A549 (cell line): ENCODE results near the gene PPP1R9B.

Source experiments
- ESRRA ChIP-seq: fragments of 150-350 bp; IDR thresholded peaks from 2 replicates; pipeline ENCODE4 v1.6.1; 2014; ENCODE audit warnings: mild to moderate bottlenecking, low read length, borderline replicate concordance
- FOSL2 ChIP-seq, 2 experiments: fragments of 450-650 bp in 1 of 2; fragments of >200 bp in 1 of 2; sonication (Bioruptor Twin) in 1 of 2; formaldehyde crosslinking; IDR thresholded peaks; 2 replicates each; pipeline versions ENCODE4 v1.5.0 to v1.6.1; 2016 to 2020; ENCODE audit warnings: mild to moderate bottlenecking in 1 of 2, moderate library complexity in 1 of 2
- MAZ ChIP-seq: fragments of 150-350 bp; IDR thresholded peaks from 2 replicates; pipeline ENCODE4 v1.6.1; 2014; ENCODE audit warnings: antibody characterized with exemption, low read depth, low read length, borderline replicate concordance
- NFE2L2 ChIP-seq: fragments of 150-350 bp; conservative IDR thresholded peaks from 2 replicates; pipeline ENCODE4 v1.6.1; 2014; ENCODE audit warnings: low read length
- PHF8 ChIP-seq: fragments of 200-600 bp; sonication (generic); IDR thresholded peaks from 2 replicates; pipeline ENCODE4 v1.6.1; 2016; ENCODE audit warnings: low read depth, mild to moderate bottlenecking, antibody characterized with exemption, moderate library complexity, borderline replicate concordance
- POLR2A ChIP-seq: IDR thresholded peaks from 2 replicates; pipeline ENCODE4 v1.6.1; 2012; ENCODE audit warnings: mild to moderate bottlenecking, low read length
- RAD21 ChIP-seq, 2 experiments: fragments of >200 bp in 1 of 2; sonication (Bioruptor Twin) in 1 of 2; formaldehyde crosslinking in 1 of 2; IDR thresholded peaks in 1 of 2; conservative IDR thresholded peaks in 1 of 2; 2 replicates in 1 of 2; 3 replicates in 1 of 2; pipeline ENCODE4 v1.6.1; 2012 to 2018; ENCODE audit warnings: inconsistent platforms in 1 of 2
- RFX5 ChIP-seq: fragments of 450-650 bp; IDR thresholded peaks from 2 replicates; pipeline ENCODE4 v1.7.1; 2014; ENCODE audit warnings: antibody characterized with exemption, mild to moderate bottlenecking, moderate library complexity
- TFCP2L1 ChIP-seq: fragments of 250-450 bp; sonication (Bioruptor Pico); IDR thresholded peaks from 2 replicates; pipeline ENCODE4 v1.5.0; 2021; ENCODE audit warnings: mild to moderate bottlenecking
- TF ChIP-seq, protein P1 (sequence below): fragments of >200 bp; sonication (Bioruptor Twin); formaldehyde crosslinking; IDR thresholded peaks from 3 replicates; pipeline ENCODE4 v1.5.1; 2016
- TF ChIP-seq, protein P2 (sequence below): fragments of 450-650 bp; IDR thresholded peaks from 2 replicates; pipeline ENCODE4 v1.6.1; 2014; ENCODE audit warnings: antibody characterized with exemption
- TF ChIP-seq, protein P3 (sequence below): fragments of 200-600 bp; sonication (generic); IDR thresholded peaks from 2 replicates; pipeline ENCODE4 v1.6.1; 2016; ENCODE audit warnings: antibody characterized with exemption, mild to moderate bottlenecking, moderate library complexity

DNA sequence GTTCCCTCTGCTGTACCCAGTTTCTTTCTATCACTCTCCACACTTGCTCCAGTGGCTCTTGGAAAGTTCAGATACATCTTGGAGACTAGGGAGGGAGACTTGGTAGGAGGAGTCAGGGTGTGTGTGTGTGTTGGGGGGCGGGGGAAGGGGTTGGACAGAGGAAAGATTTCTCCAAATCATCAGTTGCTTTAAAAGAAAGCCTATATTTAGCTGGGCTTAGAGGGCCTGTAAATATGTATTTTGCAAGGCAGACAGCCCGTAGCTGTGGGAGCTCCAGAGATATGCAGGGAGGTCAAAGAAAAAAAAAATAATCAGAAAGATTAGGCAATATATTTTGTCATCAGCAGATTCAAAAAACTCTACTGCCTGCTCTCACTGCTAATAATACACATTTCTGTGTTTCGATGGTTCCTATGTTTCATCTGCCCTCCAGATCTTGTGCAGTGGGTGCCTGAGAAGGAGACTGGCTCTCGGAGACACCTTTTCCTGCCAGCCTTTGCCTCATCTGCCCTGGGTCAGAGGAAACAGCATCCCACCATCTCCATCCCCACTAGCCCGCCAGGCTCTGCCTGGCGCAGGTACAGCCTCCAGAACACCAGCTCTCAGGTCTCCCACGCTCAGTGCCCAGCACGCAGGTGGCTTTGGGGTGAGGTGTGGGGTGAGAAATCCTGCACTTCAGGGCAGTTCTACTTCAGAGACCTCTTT, 4.8 kb upstream of the PPP1R9B start:
- no peak for TF ChIP-seq POLR2A
- TF ChIP-seq PHF8 = no peak
- TF ChIP-seq, protein P1, sequence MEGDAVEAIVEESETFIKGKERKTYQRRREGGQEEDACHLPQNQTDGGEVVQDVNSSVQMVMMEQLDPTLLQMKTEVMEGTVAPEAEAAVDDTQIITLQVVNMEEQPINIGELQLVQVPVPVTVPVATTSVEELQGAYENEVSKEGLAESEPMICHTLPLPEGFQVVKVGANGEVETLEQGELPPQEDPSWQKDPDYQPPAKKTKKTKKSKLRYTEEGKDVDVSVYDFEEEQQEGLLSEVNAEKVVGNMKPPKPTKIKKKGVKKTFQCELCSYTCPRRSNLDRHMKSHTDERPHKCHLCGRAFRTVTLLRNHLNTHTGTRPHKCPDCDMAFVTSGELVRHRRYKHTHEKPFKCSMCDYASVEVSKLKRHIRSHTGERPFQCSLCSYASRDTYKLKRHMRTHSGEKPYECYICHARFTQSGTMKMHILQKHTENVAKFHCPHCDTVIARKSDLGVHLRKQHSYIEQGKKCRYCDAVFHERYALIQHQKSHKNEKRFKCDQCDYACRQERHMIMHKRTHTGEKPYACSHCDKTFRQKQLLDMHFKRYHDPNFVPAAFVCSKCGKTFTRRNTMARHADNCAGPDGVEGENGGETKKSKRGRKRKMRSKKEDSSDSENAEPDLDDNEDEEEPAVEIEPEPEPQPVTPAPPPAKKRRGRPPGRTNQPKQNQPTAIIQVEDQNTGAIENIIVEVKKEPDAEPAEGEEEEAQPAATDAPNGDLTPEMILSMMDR = no peak
- TF ChIP-seq, protein P2, sequence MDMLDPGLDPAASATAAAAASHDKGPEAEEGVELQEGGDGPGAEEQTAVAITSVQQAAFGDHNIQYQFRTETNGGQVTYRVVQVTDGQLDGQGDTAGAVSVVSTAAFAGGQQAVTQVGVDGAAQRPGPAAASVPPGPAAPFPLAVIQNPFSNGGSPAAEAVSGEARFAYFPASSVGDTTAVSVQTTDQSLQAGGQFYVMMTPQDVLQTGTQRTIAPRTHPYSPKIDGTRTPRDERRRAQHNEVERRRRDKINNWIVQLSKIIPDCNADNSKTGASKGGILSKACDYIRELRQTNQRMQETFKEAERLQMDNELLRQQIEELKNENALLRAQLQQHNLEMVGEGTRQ = no peak
- TF ChIP-seq RAD21 (conservative IDR thresholded peaks at IDR 0.05 in 1 of 2, IDR thresholded peaks at IDR 0.05 in 1 of 2) = no peak
- no peak for TF ChIP-seq ESRRA
- TF ChIP-seq FOSL2 (IDR thresholded peaks at IDR 0.05) = no peak
- TF ChIP-seq FOSL2 (CRISPR knock-in tag; IDR thresholded peaks at IDR 0.05) = no peak
- TF ChIP-seq TFCP2L1 (CRISPR knock-in tag) = no peak
- no peak for TF ChIP-seq NFE2L2
- TF ChIP-seq MAZ = no peak
- TF ChIP-seq, protein P3, sequence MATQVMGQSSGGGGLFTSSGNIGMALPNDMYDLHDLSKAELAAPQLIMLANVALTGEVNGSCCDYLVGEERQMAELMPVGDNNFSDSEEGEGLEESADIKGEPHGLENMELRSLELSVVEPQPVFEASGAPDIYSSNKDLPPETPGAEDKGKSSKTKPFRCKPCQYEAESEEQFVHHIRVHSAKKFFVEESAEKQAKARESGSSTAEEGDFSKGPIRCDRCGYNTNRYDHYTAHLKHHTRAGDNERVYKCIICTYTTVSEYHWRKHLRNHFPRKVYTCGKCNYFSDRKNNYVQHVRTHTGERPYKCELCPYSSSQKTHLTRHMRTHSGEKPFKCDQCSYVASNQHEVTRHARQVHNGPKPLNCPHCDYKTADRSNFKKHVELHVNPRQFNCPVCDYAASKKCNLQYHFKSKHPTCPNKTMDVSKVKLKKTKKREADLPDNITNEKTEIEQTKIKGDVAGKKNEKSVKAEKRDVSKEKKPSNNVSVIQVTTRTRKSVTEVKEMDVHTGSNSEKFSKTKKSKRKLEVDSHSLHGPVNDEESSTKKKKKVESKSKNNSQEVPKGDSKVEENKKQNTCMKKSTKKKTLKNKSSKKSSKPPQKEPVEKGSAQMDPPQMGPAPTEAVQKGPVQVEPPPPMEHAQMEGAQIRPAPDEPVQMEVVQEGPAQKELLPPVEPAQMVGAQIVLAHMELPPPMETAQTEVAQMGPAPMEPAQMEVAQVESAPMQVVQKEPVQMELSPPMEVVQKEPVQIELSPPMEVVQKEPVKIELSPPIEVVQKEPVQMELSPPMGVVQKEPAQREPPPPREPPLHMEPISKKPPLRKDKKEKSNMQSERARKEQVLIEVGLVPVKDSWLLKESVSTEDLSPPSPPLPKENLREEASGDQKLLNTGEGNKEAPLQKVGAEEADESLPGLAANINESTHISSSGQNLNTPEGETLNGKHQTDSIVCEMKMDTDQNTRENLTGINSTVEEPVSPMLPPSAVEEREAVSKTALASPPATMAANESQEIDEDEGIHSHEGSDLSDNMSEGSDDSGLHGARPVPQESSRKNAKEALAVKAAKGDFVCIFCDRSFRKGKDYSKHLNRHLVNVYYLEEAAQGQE = no peak
- no peak for TF ChIP-seq RFX5
